ENCODE results near the gene ANO9. TPM values are rescaled to one million over a fixed set of nuclear protein-coding genes. Genes with fewer than 3 reads are reported as not detected.

The ANO9 gene
- total RNA-seq, 1 experiment from 2014 or later: not detected

GRCh38 chr11:488579-488978 is 46.8 kb upstream of the ANO9 start:
- intact Hi-C loops (cut with micrococcal nuclease; ENCODE audit: unreplicated experiment): no loop called here

GRCh38 chr11:488062-488461 is 46.3 kb upstream of the ANO9 start:
- no peaks in the 10 kb centered on the region for H3K36me3 ChIP-seq (ENCODE audit: insufficient read depth, low read length, poor library complexity, severe bottlenecking)
- no TSS peak for BruUV-seq (replicated peaks)

More at GRCh38 chr11:488579-488978, 46.8 kb upstream of the ANO9 start:
- Histone ChIP-seq H3K9me3 (ENCODE audit: low read depth, low read length, poor library complexity, severe bottlenecking) (no peaks in the 10 kb centered on the region), H3K4me1 (ENCODE audit: insufficient read depth, low read length, poor library complexity, severe bottlenecking) (no peaks in the 10 kb centered on the region), H3K4me3 (ENCODE audit: low read depth, low read length, poor library complexity, severe bottlenecking) (no peak overlapping the region), H3K36me3 (ENCODE audit: insufficient read depth, low read length, poor library complexity, severe bottlenecking) (no peaks in the 10 kb centered on the region), H3K27ac (ENCODE audit: low read depth, low read length, poor library complexity, severe bottlenecking) (no peak overlapping the region), H3K27me3 (replicated peaks; ENCODE audit: insufficient read depth, low read depth, low read length, poor library complexity) (no peaks in the 10 kb centered on the region)
- CTCF ChIA-PET: no interaction called here
- TF ChIP-seq CTCF (conservative IDR thresholded peaks at IDR 0.05; ENCODE audit: low read depth, low read length) (no peak), EZH2 (IDR thresholded peaks at IDR 0.05; ENCODE audit: borderline replicate concordance, low read depth, low read length, poor library complexity, severe bottlenecking) (no peak)
- DNase-seq (ENCODE audit: low spot score): no peak
- no TSS peak for BruUV-seq (replicated peaks)
- POLR2A ChIA-PET (ENCODE audit: low non-redundant PET): no interaction called here

DNA sequence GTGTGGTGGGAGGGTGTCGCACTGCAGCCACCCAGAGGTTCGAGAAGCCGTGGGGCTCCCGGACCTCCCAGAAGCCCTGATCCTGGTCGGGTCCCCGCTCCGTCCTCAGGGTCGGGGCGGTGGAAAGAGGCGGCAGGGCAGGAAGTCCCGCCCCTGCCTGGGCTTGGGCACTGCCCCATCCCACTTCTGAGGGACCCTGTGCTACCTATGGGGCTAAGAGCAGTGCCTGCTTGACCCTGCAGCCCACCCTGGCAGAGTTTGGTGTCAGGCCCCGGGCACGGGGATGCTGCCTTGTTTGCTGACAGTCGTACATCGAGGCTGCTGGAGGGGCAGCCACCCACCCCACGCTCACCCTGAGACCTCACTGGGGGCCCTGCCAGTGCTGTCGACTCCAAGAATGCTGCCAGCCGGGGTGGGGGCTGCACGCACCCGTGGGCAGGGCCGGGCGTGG is 45.8 kb upstream of the ANO9 start:
- no peak overlapping the region for H3K27ac ChIP-seq (ENCODE audit: low read depth, low read length, poor library complexity, severe bottlenecking)
- intact Hi-C loops (cut with micrococcal nuclease; ENCODE audit: unreplicated experiment): no loop called here
- ChIA-PET POLR2A (ENCODE audit: low non-redundant PET) (no interaction called here), CTCF (no interaction called here)
- H3K27me3 ChIP-seq (replicated peaks; ENCODE audit: insufficient read depth, low read depth, low read length, poor library complexity): no peaks in the 10 kb centered on the region
- TF ChIP-seq EZH2 (IDR thresholded peaks at IDR 0.05; ENCODE audit: borderline replicate concordance, low read depth, low read length, poor library complexity, severe bottlenecking) (no peak), CTCF (conservative IDR thresholded peaks at IDR 0.05; ENCODE audit: low read depth, low read length) (no peak)
- H3K4me1 ChIP-seq (ENCODE audit: insufficient read depth, low read length, poor library complexity, severe bottlenecking): no peaks in the 10 kb centered on the region
- BruUV-seq (replicated peaks): no TSS peak
- no peaks in the 10 kb centered on the region for H3K36me3 ChIP-seq (ENCODE audit: insufficient read depth, low read length, poor library complexity, severe bottlenecking)
- no peaks in the 10 kb centered on the region for H3K9me3 ChIP-seq (ENCODE audit: low read depth, low read length, poor library complexity, severe bottlenecking)
- H3K4me3 ChIP-seq (ENCODE audit: low read depth, low read length, poor library complexity, severe bottlenecking): no peak overlapping the region
- DNase-seq (ENCODE audit: low spot score): no peak

More at GRCh38 chr11:488062-488461, 46.3 kb upstream of the ANO9 start:
- CTCF ChIA-PET: no interaction called here
- Histone ChIP-seq H3K27ac (ENCODE audit: low read depth, low read length, poor library complexity, severe bottlenecking) (no peak overlapping the region), H3K4me3 (ENCODE audit: low read depth, low read length, poor library complexity, severe bottlenecking) (no peak overlapping the region), H3K4me1 (ENCODE audit: insufficient read depth, low read length, poor library complexity, severe bottlenecking) (no peaks in the 10 kb centered on the region), H3K9me3 (ENCODE audit: low read depth, low read length, poor library complexity, severe bottlenecking) (no peaks in the 10 kb centered on the region), H3K27me3 (replicated peaks; ENCODE audit: insufficient read depth, low read depth, low read length, poor library complexity) (no peaks in the 10 kb centered on the region)
- TF ChIP-seq EZH2 (IDR thresholded peaks at IDR 0.05; ENCODE audit: borderline replicate concordance, low read depth, low read length, poor library complexity, severe bottlenecking) (no peak), CTCF (conservative IDR thresholded peaks at IDR 0.05; ENCODE audit: low read depth, low read length) (no peak)
- intact Hi-C loops (cut with micrococcal nuclease; ENCODE audit: unreplicated experiment): no loop called here
- POLR2A ChIA-PET (ENCODE audit: low non-redundant PET): no interaction called here
- no peak for DNase-seq (ENCODE audit: low spot score)
